SK-N-MC (cell line): ENCODE data around the gene KLHDC9.

Source experiments
- EZH2 ChIP-seq: fragments of 200-600 bp; sonication (generic); IDR thresholded peaks from one replicate; pipeline ENCODE4 v1.6.1; 2017; ENCODE audit warnings: antibody characterized with exemption
- FOXP2 ChIP-seq: optimal IDR thresholded peaks from 2 replicates; pipeline ENCODE3; 2011; ENCODE audit warnings: mild to moderate bottlenecking, moderate library complexity; ENCODE audit not compliant: insufficient read depth; ENCODE audit errors: extremely low read length, control extremely low read depth

- TF ChIP-seq FOXP2 (no peak), EZH2 (no peak)
These were observed 47.7 kb downstream of the KLHDC9 start for GRCh38 chr1:161145832-161146231.
